ENCODE data around the gene C11orf98. TPM values are rescaled to one million over a fixed set of nuclear protein-coding genes. Genes with fewer than 3 reads are reported as not detected.
"Not testable (repeated sequence)": the region's sequence is repeated elsewhere in the genome, so short reads cannot be mapped to it uniquely, and the experiment has no call there.

C11orf98 gene
- total and polyA plus RNA-seq, 2 of the 13 experiments (the other 11 are each of a cell fraction or from before 2014, with no cell fraction given), result 30.4 to 91.8 TPM

- no peak for DNase-seq (ENCODE audit: low spot score)
- TF ChIP-seq STAG1 (CRISPR knock-in tag; IDR thresholded peaks at IDR 0.05) (0 out of 2 replicates have a peak, but pooled peaks have one; percentile 8), ZNF446 (CRISPR knock-in tag; IDR thresholded peaks at IDR 0.05) (no peak), POLR2A (IDR thresholded peaks at IDR 0.05; ENCODE audit: insufficient read depth in 1 of 2, low read depth in 2 of 2, low read length in 2 of 2) (0 out of 4 replicates have a peak, but pooled peaks of 1 of the 2 experiments have one; percentile 12), ZNF121 (CRISPR knock-in tag; IDR thresholded peaks at IDR 0.05) (no peak)
- BruUV-seq (replicated peaks), result no TSS peak
- peaks cover 53% of the 10 kb centered on the region for H3K4me1 ChIP-seq (ENCODE audit: insufficient read depth, low read length)
- no peak overlapping the region for H3K4me3 ChIP-seq (replicated peaks in 1 of 3; ENCODE audit: insufficient read depth in 1 of 3, low read depth in 2 of 3, low read length in 3 of 3)
- peaks cover 21% of the 10 kb centered on the region for H3K79me2 ChIP-seq (ENCODE audit: insufficient read depth, low read length)
- H4K20me1 ChIP-seq (ENCODE audit: insufficient read depth, low read length), result no peaks in the 10 kb centered on the region
- no peak for ATAC-seq
- H2AFZ ChIP-seq (ENCODE audit: low read length), result no peak overlapping the region
- H3K36me3 ChIP-seq (replicated peaks in 1 of 2; ENCODE audit: control insufficient read depth in 1 of 2, insufficient read depth in 2 of 2, low read length in 2 of 2), result peaks cover 0 to 7% of the 10 kb centered on the region in 2 experiments; a peak in 1 of 5 replicates
- no peak overlapping the region for H3K4me2 ChIP-seq (ENCODE audit: low read depth, low read length)
- WGBS (ENCODE audit: low lambda C conversion rate), result 82% methylated on average over 6 of the region's 6 CpGs
- in situ Hi-C loops (cut with HindIII; ENCODE audit: extremely low pct_ligation_motif_present, low pct_unique_long_range_greater_than_20kb) (no loop called here), intact Hi-C loops (cut with micrococcal nuclease; ENCODE audit: unreplicated experiment) (no loop called here)
- FAIRE-seq, result no peak
- no peak overlapping the region for H3K27ac ChIP-seq (ENCODE audit: extremely low read length, insufficient read depth, low read length)
- H3K27me3 ChIP-seq (ENCODE audit: control insufficient read depth in 1 of 2, insufficient read depth in 2 of 2, low read length in 2 of 2), result no peaks in the 10 kb centered on the region
- H3K9ac ChIP-seq (ENCODE audit: insufficient read depth, low read depth, low read length), result no peak overlapping the region
- H3K9me3 ChIP-seq (ENCODE audit: low read length), result no peaks in the 10 kb centered on the region
- POLR2A ChIA-PET, result interaction anchor here (1.1 to 5.4 kb wide), 4 partner anchors 10 to 86 kb away, joined by 4 to 64 read pairs (median 6); partner anchors contain the start of genes C11orf98, CSKMT, INTS5 and TUT1
- CTCF ChIA-PET (ENCODE audit: low intra/inter-chr PET ratio, low total read pairs), result no interaction called here
Measured at GRCh38 chr11:62676698-62677097, 11.7 kb upstream of the C11orf98 start.

DNA sequence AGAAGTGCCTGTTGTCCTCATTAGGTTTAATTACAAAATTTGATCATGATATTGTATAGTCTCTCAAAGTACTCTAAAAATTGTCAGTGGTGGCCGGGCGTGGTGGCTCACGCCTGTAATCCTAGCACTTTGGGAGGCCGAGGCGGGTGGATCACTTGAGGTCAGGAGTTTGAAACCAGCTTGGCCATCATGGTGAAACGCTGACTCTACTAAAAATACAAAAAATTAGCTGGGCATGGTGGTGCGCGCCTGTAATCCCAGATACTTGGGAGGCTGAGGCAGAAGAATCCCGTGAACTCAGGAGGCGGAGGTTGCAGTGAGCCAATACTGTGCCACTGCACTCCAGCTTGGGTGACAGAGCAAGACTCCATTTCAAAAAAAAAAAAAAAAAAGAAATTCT lies 10.4 kb upstream of the C11orf98 start:
- H3K9me3 ChIP-seq (ENCODE audit: low read length); H2AFZ ChIP-seq (ENCODE audit: low read length); in situ Hi-C loops (cut with HindIII; ENCODE audit: extremely low pct_ligation_motif_present, low pct_unique_long_range_greater_than_20kb); H3K4me3 ChIP-seq (replicated peaks in 1 of 3; ENCODE audit: insufficient read depth in 1 of 3, low read depth in 2 of 3, low read length in 3 of 3); H3K4me2 ChIP-seq (ENCODE audit: low read depth, low read length); FAIRE-seq; CTCF ChIA-PET (ENCODE audit: low intra/inter-chr PET ratio, low total read pairs); DNase-seq (ENCODE audit: low spot score); intact Hi-C loops (cut with micrococcal nuclease; ENCODE audit: unreplicated experiment); H3K27ac ChIP-seq (ENCODE audit: extremely low read length, insufficient read depth, low read length); H4K20me1 ChIP-seq (ENCODE audit: insufficient read depth, low read length); ATAC-seq; H3K36me3 ChIP-seq (replicated peaks in 1 of 2; ENCODE audit: control insufficient read depth in 1 of 2, insufficient read depth in 2 of 2, low read length in 2 of 2); BruUV-seq (replicated peaks); H3K9ac ChIP-seq (ENCODE audit: insufficient read depth, low read depth, low read length); H3K27me3 ChIP-seq (ENCODE audit: control insufficient read depth in 1 of 2, insufficient read depth in 2 of 2, low read length in 2 of 2): not testable (repeated sequence)
- H3K79me2 ChIP-seq (ENCODE audit: insufficient read depth, low read length), result peaks cover 29% of the 10 kb centered on the region
- 98% methylated on average over 10 of the region's 10 CpGs for WGBS (ENCODE audit: low lambda C conversion rate)
- POLR2A ChIA-PET, result interaction anchor here (1.8 to 5.4 kb wide), 4 partner anchors 8 to 84 kb away, joined by 5 to 64 read pairs (median 6); partner anchors contain the start of genes C11orf98, CSKMT, HNRNPUL2 and TUT1
- H3K4me1 ChIP-seq (ENCODE audit: insufficient read depth, low read length), result peaks cover 49% of the 10 kb centered on the region

Data from HepG2 (cell line).